ENCODE data around the gene DDX23. TPM values are rescaled to one million over a fixed set of nuclear protein-coding genes. Genes with fewer than 3 reads are reported as not detected.

DDX23 gene
- 75.7 and 121 TPM in 2 replicates for total RNA-seq

DNA sequence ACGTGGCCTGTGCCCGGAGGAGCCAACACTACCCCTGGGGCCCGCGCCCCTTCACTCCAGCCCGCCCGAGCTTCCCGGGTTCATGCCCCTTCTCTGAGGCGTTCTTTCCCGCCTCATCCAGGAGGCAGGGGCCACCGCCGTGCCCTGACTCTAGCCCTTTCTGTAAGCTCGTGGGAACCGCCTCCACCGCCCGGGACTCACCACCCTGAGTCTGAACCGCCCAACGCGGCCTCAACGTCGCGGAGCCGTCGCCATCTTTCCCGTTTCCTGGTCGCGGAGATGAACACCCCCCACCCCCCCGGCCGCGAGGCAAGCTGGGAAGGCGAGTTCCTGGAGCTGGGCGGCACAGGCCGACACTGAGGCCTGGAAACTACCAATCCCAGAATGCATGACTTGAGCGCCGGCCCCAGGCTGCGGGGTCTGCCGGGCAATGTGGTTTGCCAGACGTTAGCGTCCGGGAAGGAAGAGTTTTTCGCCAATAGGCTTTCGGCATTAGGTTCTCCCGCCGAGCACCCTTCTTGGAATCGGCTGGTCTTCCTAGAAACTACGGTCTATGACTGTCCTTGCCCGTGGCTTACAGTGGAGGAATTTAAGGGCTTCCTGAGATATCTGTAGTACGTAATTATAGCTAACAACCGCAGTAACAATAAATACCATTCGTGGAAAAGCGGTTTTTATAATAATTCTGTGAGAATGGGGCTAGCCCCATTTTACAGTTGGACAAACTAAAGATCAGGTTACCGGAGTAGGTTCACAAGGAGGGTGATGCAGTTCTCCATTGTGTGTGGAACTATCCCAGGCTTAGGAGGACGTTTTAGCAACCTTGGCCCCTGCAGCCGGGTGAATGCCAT, at the start of gene DDX23:
DDX23 (minus strand) TSS at position 281 of the 851 bp plus-strand sequence. CDS start 6,381 bp downstream, outside the sequence.

DNA sequence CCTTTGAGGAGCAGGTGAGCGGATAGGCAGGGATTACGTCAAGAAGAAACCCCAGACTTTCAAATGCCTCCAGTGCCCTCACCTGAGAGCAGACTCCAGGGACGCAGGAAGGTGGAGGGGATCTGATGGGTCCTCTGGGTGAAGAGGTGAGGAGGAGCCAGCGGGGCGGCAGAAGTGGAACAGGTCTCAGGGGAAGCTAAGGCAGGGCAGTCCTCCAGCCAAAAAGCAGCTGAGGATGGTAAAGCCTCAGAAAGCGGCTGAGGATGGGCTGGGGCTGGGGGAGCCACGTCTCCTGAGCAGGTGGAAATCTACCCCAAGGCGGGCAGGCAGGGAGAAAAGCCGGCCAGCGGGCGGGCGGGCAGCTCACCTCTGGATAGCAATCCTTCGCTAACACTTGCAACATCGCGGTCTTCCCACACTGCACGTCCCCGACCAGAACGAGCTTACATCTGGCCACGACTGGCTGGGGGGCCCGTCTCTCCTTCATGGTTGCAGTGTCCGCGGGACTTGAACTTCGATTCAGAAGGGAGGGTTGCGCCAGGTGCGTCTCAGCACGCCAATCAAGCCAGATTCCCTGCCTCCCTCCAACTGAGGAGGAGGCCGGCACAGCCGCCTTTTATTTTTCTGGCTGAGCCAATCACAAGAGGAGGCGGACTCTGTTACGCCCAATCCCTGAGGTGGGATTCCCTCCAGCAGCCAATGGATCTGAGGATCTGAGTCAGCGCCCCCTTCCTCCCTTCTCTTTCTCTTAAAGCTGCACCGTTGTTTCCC, 13.5 kb upstream of the DDX23 start, which contains the start of gene RND1:
RND1 (minus strand) TSS at position 590 of the 771 bp plus-strand sequence; CDS start at position 487, 103 bp downstream.

DNA sequence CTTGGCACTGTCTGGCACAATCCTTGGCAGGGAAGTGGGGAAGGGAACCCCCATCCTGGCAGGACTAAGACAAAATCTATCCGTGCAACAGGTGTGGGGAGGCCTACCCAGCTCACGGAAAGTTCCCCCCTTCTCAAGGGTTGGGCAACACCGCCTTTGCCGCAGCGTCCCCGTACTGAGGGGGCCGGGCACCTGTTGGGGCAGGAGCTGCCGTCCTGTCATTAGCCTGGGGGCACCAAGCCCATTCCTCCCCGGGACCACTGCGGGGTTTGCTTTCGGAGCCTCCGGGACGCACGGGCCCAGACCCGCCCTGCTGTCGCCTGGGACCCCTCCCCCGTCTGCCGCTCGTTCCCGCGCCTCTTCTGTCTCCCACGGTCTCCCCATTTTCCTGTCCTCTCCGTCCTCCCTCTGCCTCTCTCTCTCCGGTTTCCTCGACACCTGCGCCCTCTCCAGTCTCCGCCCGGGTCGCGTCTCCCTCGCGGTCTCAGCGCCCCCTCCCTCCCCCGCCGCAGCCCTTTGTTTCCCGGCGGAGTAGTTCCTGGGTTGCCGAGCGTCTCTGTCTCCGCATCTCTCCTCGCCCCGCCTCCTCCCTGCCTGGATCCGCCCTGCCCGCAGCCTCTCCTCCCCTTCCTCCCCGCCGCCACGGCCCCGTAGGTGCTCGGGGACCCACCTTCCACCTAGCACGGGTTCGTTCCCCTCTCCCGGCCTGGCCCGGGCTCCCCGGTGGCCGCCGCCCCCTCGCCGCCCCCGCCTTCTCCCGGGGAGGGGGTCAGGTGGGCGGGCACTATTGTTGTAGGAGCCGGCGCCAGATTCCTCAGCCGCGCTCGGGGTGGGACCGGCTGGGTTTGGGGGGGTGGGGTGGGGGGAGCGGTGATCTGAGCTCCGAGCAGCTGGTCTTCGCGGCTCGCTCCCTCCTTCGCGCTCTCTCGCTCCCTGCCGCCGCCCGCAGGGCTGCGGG, 33.8 kb downstream of the DDX23 start, which contains the start of gene CACNB3:
CACNB3 (plus strand) TSS at position 624 of the 958 bp plus-strand sequence. CDS start 434 bp downstream, outside the sequence.

DNA sequence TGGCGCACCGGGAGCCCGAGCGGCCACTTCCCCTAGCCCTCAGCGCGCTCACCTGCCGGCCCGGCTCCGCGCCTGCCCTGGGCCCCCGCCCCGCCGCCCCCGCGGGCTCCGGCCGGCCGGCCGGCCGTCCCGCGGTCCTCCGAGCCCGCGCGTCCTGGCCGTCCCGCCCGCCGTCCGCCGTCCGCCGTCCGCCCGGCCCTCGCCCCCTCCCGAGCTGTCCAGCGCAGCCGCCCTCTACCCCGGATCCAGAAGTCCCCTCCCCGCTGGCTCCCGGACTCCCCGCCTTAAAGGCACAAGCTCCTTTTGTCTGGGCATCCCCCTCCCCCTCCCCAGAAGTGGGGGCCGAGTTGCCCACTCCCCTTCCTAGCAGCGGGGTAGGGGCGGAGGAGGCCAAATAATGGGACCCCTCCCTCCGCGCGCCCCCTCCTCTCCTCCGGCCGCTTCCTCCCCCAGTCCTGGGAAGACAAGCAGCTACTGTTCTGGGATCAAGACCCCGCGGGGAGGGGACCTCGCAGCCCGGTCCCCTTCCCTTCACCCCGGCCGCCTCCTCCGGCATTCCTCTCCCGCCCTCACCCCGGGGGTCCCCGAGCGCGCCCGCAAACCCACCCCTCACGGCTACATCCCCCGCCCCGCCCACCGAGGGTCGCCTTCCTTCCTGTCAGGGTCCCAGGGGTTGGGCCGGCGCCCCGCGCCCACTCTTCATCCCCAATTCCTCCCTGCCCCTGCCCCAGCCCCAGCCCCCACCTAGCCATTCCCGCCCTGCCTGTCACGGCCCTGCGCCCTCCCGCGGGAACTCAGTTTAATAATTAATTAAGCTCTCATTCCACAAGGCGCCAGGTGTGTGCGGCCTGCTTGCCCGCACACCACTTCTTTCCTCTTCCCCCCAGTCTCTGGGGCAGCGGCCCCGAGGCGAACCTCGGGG, 62.8 kb downstream of the DDX23 start, which contains the start of gene ADCY6:
ADCY6 (minus strand) TSS at position 236 of the 922 bp plus-strand sequence. CDS start 5,655 bp downstream, outside the sequence.

Other genes starting within 250 kb of the DDX23 start
- 31.8 and 44.7 TPM in 2 replicates for gene KANSL2, start 169.9 kb downstream of the DDX23 start, total RNA-seq
- 13.4 and 16.1 TPM in 2 replicates for gene CCNT1, start 135.5 kb downstream of the DDX23 start, total RNA-seq
- 44.8 and 56.3 TPM in 2 replicates for gene ADCY6, start 63.1 kb downstream of the DDX23 start, total RNA-seq
- gene CACNB3, start 33.7 kb downstream of the DDX23 start, total RNA-seq: 22.4 and 43.2 TPM in 2 replicates
- gene RND1, start 13.7 kb upstream of the DDX23 start, total RNA-seq: 0.26 and 0.79 TPM in 2 replicates
- 14.4 and 15.8 TPM in 2 replicates for gene FKBP11, start 73.3 kb upstream of the DDX23 start, total RNA-seq
- gene ARF3, start 105.3 kb upstream of the DDX23 start, total RNA-seq: 26.3 and 28.9 TPM in 2 replicates
- gene WNT10B, start 119.6 kb upstream of the DDX23 start, total RNA-seq: under 0.01 and 0.34 TPM in 2 replicates
- not detected in 2 replicates for gene WNT1, start 126.2 kb upstream of the DDX23 start, total RNA-seq
- under 0.01 TPM in 2 replicates for gene DDN, start 147.2 kb upstream of the DDX23 start, total RNA-seq
- 73.2 and 85.3 TPM in 2 replicates for gene PRKAG1, start 166.6 kb upstream of the DDX23 start, total RNA-seq
- 17.5 and 26.1 TPM in 2 replicates for gene KMT2D, start 208.6 kb upstream of the DDX23 start, total RNA-seq
- under 0.01 TPM in 1 of 2 replicates, not detected in the other for gene RHEBL1, start 217.8 kb upstream of the DDX23 start, total RNA-seq
- gene DHH, start 242.6 kb upstream of the DDX23 start, total RNA-seq: 0.17 TPM in 1 of 2 replicates, not detected in the other

All from bronchial smooth muscle cell (primary cell).